ENCODE data around the gene NOD2. TPM values are rescaled to one million over a fixed set of nuclear protein-coding genes. Genes with fewer than 3 reads are reported as not detected.

The NOD2 gene
- total and polyA plus RNA-seq, 2 experiments from 2014 or later: 0.27 to 0.66 TPM

DNA sequence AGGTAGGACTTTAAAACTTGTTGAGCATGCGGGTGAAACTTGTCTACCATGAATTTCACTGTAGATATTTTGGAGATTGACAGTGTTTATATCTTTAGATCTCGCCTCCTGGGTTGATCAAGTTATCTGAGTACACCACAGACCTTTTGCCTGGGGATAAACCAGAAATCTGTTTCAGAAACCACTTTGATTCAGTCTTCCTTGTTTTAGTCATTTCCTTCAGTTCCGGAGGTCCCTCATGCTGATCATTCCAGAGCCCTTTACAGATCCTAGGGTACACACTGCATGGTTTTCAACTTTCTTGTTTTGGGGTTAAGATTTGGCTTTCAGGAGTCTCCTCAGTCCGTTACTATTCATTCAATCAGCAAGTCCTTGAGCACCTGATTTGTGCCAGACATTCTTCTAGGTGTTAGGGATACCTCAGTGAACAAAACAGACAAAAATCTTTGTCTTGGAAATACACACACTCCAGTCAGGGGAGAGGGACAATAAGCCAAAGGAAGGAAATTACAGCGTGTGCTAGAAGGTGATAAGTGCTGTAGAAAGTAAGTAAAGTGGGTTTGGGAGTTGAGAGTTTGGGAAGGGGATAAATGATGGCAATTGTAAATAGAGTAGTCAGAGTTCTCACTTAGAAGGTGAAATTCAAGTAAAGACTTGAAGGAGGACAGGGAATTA, 12.2 kb downstream of the NOD2 start (continued):
- TF ChIP-seq, protein P1, sequence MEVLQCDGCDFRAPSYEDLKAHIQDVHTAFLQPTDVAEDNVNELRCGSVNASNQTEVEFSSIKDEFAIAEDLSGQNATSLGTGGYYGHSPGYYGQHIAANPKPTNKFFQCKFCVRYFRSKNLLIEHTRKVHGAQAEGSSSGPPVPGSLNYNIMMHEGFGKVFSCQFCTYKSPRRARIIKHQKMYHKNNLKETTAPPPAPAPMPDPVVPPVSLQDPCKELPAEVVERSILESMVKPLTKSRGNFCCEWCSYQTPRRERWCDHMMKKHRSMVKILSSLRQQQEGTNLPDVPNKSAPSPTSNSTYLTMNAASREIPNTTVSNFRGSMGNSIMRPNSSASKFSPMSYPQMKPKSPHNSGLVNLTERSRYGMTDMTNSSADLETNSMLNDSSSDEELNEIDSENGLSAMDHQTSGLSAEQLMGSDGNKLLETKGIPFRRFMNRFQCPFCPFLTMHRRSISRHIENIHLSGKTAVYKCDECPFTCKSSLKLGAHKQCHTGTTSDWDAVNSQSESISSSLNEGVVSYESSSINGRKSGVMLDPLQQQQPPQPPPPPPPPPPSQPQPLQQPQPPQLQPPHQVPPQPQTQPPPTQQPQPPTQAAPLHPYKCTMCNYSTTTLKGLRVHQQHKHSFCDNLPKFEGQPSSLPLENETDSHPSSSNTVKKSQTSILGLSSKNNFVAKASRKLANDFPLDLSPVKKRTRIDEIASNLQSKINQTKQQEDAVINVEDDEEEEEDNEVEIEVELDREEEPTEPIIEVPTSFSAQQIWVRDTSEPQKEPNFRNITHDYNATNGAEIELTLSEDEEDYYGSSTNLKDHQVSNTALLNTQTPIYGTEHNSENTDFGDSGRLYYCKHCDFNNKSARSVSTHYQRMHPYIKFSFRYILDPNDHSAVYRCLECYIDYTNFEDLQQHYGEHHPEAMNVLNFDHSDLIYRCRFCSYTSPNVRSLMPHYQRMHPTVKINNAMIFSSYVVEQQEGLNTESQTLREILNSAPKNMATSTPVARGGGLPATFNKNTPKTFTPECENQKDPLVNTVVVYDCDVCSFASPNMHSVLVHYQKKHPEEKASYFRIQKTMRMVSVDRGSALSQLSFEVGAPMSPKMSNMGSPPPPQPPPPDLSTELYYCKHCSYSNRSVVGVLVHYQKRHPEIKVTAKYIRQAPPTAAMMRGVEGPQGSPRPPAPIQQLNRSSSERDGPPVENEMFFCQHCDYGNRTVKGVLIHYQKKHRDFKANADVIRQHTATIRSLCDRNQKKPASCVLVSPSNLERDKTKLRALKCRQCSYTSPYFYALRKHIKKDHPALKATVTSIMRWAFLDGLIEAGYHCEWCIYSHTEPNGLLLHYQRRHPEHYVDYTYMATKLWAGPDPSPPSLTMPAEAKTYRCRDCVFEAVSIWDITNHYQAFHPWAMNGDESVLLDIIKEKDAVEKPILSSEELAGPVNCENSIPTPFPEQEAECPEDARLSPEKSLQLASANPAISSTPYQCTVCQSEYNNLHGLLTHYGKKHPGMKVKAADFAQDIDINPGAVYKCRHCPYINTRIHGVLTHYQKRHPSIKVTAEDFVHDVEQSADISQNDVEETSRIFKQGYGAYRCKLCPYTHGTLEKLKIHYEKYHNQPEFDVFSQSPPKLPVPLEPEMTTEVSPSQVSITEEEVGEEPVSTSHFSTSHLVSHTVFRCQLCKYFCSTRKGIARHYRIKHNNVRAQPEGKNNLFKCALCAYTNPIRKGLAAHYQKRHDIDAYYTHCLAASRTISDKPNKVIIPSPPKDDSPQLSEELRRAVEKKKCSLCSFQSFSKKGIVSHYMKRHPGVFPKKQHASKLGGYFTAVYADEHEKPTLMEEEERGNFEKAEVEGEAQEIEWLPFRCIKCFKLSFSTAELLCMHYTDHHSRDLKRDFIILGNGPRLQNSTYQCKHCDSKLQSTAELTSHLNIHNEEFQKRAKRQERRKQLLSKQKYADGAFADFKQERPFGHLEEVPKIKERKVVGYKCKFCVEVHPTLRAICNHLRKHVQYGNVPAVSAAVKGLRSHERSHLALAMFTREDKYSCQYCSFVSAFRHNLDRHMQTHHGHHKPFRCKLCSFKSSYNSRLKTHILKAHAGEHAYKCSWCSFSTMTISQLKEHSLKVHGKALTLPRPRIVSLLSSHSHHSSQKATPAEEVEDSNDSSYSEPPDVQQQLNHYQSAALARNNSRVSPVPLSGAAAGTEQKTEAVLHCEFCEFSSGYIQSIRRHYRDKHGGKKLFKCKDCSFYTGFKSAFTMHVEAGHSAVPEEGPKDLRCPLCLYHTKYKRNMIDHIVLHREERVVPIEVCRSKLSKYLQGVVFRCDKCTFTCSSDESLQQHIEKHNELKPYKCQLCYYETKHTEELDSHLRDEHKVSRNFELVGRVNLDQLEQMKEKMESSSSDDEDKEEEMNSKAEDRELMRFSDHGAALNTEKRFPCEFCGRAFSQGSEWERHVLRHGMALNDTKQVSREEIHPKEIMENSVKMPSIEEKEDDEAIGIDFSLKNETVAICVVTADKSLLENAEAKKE (CRISPR knock-in tag; IDR thresholded peaks at IDR 0.05): no peak
- TF ChIP-seq ZNF114 (CRISPR knock-in tag; IDR thresholded peaks at IDR 0.05) (no peak), NANOG (IDR thresholded peaks at IDR 0.05; ENCODE audit: borderline replicate concordance) (no peak), STAT1 (IDR thresholded peaks at IDR 0.05; ENCODE audit: unreplicated experiment) (no peak), EZH2phosphoT487 (IDR thresholded peaks at IDR 0.05; ENCODE audit: unreplicated experiment) (no peak), ZNF331 (CRISPR knock-in tag; IDR thresholded peaks at IDR 0.05; ENCODE audit: low read depth) (no peak), CREB1 (CRISPR knock-in tag; IDR thresholded peaks at IDR 0.05; ENCODE audit: low read depth) (no peak)
- TF ChIP-seq, protein P2, sequence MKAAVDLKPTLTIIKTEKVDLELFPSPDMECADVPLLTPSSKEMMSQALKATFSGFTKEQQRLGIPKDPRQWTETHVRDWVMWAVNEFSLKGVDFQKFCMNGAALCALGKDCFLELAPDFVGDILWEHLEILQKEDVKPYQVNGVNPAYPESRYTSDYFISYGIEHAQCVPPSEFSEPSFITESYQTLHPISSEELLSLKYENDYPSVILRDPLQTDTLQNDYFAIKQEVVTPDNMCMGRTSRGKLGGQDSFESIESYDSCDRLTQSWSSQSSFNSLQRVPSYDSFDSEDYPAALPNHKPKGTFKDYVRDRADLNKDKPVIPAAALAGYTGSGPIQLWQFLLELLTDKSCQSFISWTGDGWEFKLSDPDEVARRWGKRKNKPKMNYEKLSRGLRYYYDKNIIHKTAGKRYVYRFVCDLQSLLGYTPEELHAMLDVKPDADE (IDR thresholded peaks at IDR 0.05): no peak
- TF ChIP-seq, protein P3, sequence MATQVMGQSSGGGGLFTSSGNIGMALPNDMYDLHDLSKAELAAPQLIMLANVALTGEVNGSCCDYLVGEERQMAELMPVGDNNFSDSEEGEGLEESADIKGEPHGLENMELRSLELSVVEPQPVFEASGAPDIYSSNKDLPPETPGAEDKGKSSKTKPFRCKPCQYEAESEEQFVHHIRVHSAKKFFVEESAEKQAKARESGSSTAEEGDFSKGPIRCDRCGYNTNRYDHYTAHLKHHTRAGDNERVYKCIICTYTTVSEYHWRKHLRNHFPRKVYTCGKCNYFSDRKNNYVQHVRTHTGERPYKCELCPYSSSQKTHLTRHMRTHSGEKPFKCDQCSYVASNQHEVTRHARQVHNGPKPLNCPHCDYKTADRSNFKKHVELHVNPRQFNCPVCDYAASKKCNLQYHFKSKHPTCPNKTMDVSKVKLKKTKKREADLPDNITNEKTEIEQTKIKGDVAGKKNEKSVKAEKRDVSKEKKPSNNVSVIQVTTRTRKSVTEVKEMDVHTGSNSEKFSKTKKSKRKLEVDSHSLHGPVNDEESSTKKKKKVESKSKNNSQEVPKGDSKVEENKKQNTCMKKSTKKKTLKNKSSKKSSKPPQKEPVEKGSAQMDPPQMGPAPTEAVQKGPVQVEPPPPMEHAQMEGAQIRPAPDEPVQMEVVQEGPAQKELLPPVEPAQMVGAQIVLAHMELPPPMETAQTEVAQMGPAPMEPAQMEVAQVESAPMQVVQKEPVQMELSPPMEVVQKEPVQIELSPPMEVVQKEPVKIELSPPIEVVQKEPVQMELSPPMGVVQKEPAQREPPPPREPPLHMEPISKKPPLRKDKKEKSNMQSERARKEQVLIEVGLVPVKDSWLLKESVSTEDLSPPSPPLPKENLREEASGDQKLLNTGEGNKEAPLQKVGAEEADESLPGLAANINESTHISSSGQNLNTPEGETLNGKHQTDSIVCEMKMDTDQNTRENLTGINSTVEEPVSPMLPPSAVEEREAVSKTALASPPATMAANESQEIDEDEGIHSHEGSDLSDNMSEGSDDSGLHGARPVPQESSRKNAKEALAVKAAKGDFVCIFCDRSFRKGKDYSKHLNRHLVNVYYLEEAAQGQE (IDR thresholded peaks at IDR 0.05; ENCODE audit: unreplicated experiment): no peak
